SK-N-MC (cell line): ENCODE results near the gene RYR2.
"Not testable (repeated sequence)": the region's sequence is repeated elsewhere in the genome, so short reads cannot be mapped to it uniquely, and the experiment has no call there.

ENCODE experiments used
- DNase-seq: peaks from one replicate; pipeline ENCODE4 v3.0.0-alpha.2; 2011; ENCODE audit warnings: low read depth, low spot score
- H3K27ac ChIP-seq: fragments of 200-600 bp; sonication (generic); 2 replicates; pipeline ENCODE4 v1.5.1; 2016; ENCODE audit warnings: mixed run types
- H3K36me3 ChIP-seq: fragments of 200-600 bp; sonication (generic); 2 replicates; pipeline ENCODE4 v1.6.1; 2017; ENCODE audit warnings: antibody characterized with exemption, low read length, mixed read lengths; ENCODE audit not compliant: insufficient read depth
- H3K4me3 ChIP-seq: fragments of 200-600 bp; sonication (generic); 2 replicates; pipeline ENCODE4 v1.5.1; 2016
- H3K9ac ChIP-seq: fragments of 200-600 bp; sonication (generic); 2 replicates; pipeline ENCODE4 v1.8.0; 2017; ENCODE audit warnings: mixed run types, mixed read lengths; ENCODE audit not compliant: insufficient read length
- H3K9me3 ChIP-seq: fragments of 200-600 bp; sonication (generic); 2 replicates; pipeline ENCODE4 v1.6.1; 2017; ENCODE audit warnings: low read depth, mild to moderate bottlenecking, antibody characterized with exemption, low read length, moderate library complexity, mixed read lengths
- EZH2 ChIP-seq: fragments of 200-600 bp; sonication (generic); IDR thresholded peaks from one replicate; pipeline ENCODE4 v1.6.1; 2017; ENCODE audit warnings: antibody characterized with exemption
- FOXP2 ChIP-seq: optimal IDR thresholded peaks from 2 replicates; pipeline ENCODE3; 2011; ENCODE audit warnings: mild to moderate bottlenecking, moderate library complexity; ENCODE audit not compliant: insufficient read depth; ENCODE audit errors: extremely low read length, control extremely low read depth
- POLR2AphosphoS5 ChIP-seq: IDR thresholded peaks from 2 replicates; pipeline ENCODE4 v1.6.1; 2012; ENCODE audit warnings: mild to moderate bottlenecking, low read depth, low read length, borderline replicate concordance

RYR2 gene

GRCh38 chr1:237111807-237112206, 69.8 kb downstream of the RYR2 start:
- TF ChIP-seq POLR2AphosphoS5 = no peak
- no peak for TF ChIP-seq FOXP2
- no peak for TF ChIP-seq EZH2
- H3K36me3 ChIP-seq = no peaks in the 10 kb centered on the region
- no peak overlapping the region for H3K4me3 ChIP-seq
- H3K9ac ChIP-seq = no peak overlapping the region
- no peak for DNase-seq
- H3K9me3 ChIP-seq = no peaks in the 10 kb centered on the region
- no peak overlapping the region for H3K27ac ChIP-seq

GRCh38 chr1:237112663-237113062, 70.7 kb downstream of the RYR2 start:
- Histone ChIP-seq H3K4me3 (no peak overlapping the region), H3K27ac (no peak overlapping the region), H3K9me3 (no peaks in the 10 kb centered on the region), H3K36me3 (no peaks in the 10 kb centered on the region), H3K9ac (no peak overlapping the region)
- TF ChIP-seq EZH2 = no peak
- DNase-seq = no peak

GRCh38 chr1:237115035-237115434, 73.1 kb downstream of the RYR2 start:
- Histone ChIP-seq H3K27ac (no peak overlapping the region), H3K9ac (no peak overlapping the region), H3K9me3 (no peaks in the 10 kb centered on the region), H3K36me3 (no peaks in the 10 kb centered on the region), H3K4me3 (no peak overlapping the region)
- TF ChIP-seq EZH2 (no peak), FOXP2 (no peak), POLR2AphosphoS5 (no peak)
- DNase-seq = no peak

- TF ChIP-seq EZH2 (no peak), FOXP2 (no peak), POLR2AphosphoS5 (no peak)
- no peak overlapping the region for H3K4me3 ChIP-seq
- no peak for DNase-seq
- H3K27ac ChIP-seq = no peak overlapping the region
- H3K36me3 ChIP-seq = no peaks in the 10 kb centered on the region
- H3K9me3 ChIP-seq = no peaks in the 10 kb centered on the region
- no peak overlapping the region for H3K9ac ChIP-seq
Measured at GRCh38 chr1:237119091-237119490, 77.1 kb downstream of the RYR2 start.

GRCh38 chr1:237120683-237121082, 78.7 kb downstream of the RYR2 start:
- no peaks in the 10 kb centered on the region for H3K36me3 ChIP-seq
- no peaks in the 10 kb centered on the region for H3K9me3 ChIP-seq
- no peak overlapping the region for H3K9ac ChIP-seq
- H3K27ac ChIP-seq = no peak overlapping the region
- no peak for TF ChIP-seq POLR2AphosphoS5
- TF ChIP-seq FOXP2 = no peak
- TF ChIP-seq EZH2 = no peak
- H3K4me3 ChIP-seq = no peak overlapping the region
- no peak for DNase-seq

- no peak overlapping the region for H3K4me3 ChIP-seq
- DNase-seq = no peak
- H3K9ac ChIP-seq = no peak overlapping the region
- H3K27ac ChIP-seq = no peak overlapping the region
- no peaks in the 10 kb centered on the region for H3K36me3 ChIP-seq
- TF ChIP-seq POLR2AphosphoS5 = no peak
- no peak for TF ChIP-seq FOXP2
- no peak for TF ChIP-seq EZH2
- H3K9me3 ChIP-seq = no peaks in the 10 kb centered on the region
Measured at GRCh38 chr1:237124856-237125462, 83.0 kb downstream of the RYR2 start.

- Histone ChIP-seq H3K36me3 (no peaks in the 10 kb centered on the region), H3K9ac (no peak overlapping the region), H3K9me3 (no peaks in the 10 kb centered on the region; the same call in 1 of the 2 replicates), H3K27ac (no peak overlapping the region), H3K4me3 (no peak overlapping the region)
- TF ChIP-seq POLR2AphosphoS5 (no peak), FOXP2 (no peak), EZH2 (no peak)
- DNase-seq = no peak
Measured at GRCh38 chr1:237126180-237126579, 84.2 kb downstream of the RYR2 start.

- H3K4me3 ChIP-seq, H3K9ac ChIP-seq, H3K36me3 ChIP-seq, H3K27ac ChIP-seq, H3K9me3 ChIP-seq, DNase-seq: not testable (repeated sequence)
Measured at GRCh38 chr1:237127301-237127700, 85.3 kb downstream of the RYR2 start.

- no peak overlapping the region for H3K9ac ChIP-seq
- no peak overlapping the region for H3K4me3 ChIP-seq
- H3K36me3 ChIP-seq = peaks cover 5% of the 10 kb centered on the region; the same call in 1 of the 2 replicates
- TF ChIP-seq FOXP2 = no peak
- TF ChIP-seq EZH2 = no peak
- no peak for TF ChIP-seq POLR2AphosphoS5
- H3K9me3 ChIP-seq = no peaks in the 10 kb centered on the region; the same call in 1 of the 2 replicates
- DNase-seq = no peak
- no peak overlapping the region for H3K27ac ChIP-seq
Measured at GRCh38 chr1:237133921-237134320, 91.9 kb downstream of the RYR2 start.

- DNase-seq = no peak
- H3K4me3 ChIP-seq = no peak overlapping the region
- H3K9me3 ChIP-seq = no peaks in the 10 kb centered on the region; the same call in 1 of the 2 replicates
- peaks cover 5% of the 10 kb centered on the region; the same call in 1 of the 2 replicates for H3K36me3 ChIP-seq
- H3K9ac ChIP-seq = no peak overlapping the region
- TF ChIP-seq FOXP2 (no peak), EZH2 (no peak), POLR2AphosphoS5 (no peak)
- no peak overlapping the region for H3K27ac ChIP-seq
Measured at GRCh38 chr1:237134929-237135328, 92.9 kb downstream of the RYR2 start.
